HG02588 (cell line): ENCODE data around the gene TMEM74B.
"Not testable (repeated sequence)": the region's sequence is repeated elsewhere in the genome, so short reads cannot be mapped to it uniquely, and the experiment has no call there.

Source experiments
- ATAC-seq: cut with Tn5 transposase; IDR thresholded peaks from one replicate; pipeline ENCODE4 v1.9.1; 2021; ENCODE audit warnings: mild to moderate bottlenecking, moderate library complexity; ENCODE audit not compliant: unreplicated experiment

The TMEM74B gene

DNA sequence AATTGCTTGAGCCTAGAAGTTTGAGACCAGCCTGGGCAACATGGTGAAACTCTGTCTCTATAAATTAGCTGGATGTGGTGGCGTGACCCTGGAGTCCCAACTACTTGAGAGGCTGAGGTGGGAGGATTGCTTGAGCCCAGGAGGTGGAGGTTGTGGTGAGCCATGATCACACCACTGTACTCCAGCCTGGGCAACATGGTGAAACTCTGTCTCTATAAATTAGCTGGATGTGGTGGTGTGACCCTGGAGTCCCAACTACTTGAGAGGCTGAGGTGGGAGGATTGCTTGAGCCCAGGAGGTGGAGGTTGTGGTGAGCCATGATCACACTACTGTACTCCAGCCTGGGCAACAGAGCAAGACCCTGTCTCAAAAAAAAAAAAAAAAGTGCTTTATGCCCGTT is 35.0 kb downstream of the TMEM74B start:
- ATAC-seq, result not testable (repeated sequence)

DNA sequence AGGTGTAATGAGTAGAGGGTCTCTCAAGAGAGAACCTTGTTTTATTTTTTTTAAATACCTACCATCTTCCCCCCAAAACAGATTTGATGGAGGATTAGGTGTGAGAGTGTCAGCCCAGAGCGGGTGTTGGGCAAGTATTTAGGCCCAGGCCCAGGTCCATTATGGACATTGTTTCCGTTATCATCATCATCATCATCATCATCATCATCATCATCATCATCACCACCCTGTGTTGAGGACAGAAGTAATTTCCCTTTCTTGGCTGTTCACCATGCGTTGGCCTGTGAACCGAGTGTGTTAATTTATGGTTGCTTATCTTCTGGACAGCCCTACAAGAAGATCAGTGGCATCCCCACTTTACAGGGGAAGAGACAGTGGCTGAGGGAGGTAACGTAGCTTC is 37.8 kb downstream of the TMEM74B start:
- no peak for ATAC-seq

DNA sequence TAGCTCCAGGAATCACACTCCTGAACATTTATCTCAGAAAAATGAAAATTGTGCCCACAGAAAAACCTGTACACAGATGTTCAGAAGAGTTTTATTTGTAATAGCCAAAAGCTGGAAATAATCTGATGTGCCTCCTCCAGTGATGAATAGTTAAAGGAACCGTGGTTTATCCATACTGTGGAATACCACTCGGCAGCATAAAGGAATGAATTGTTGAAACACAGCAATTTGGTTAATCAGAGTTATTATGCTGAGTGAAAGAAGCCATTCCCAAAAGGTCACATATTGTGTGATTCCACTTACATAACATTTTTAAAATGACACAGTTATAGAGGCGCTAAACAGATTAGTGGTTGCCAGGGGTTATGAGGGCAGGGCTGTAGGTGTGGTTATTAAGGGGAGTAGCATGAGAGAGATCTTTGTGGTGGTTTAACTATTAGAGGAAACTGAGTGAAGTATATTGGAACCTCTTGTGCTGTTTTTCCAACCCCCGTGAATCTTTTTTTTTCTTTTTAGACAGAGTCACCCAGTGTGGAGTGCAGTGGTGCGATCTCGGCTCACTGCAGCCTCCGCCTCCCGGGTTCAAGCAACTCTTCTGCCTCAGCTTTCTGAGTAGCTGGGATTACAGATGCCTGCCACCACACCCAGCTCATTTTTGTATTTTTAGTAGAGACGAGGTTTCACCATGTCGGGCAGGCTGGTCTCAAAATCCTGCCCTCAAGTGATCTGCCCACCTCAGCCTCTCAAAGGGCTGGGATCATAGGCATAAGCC is 40.2 kb downstream of the TMEM74B start:
- ATAC-seq, result no peak

DNA sequence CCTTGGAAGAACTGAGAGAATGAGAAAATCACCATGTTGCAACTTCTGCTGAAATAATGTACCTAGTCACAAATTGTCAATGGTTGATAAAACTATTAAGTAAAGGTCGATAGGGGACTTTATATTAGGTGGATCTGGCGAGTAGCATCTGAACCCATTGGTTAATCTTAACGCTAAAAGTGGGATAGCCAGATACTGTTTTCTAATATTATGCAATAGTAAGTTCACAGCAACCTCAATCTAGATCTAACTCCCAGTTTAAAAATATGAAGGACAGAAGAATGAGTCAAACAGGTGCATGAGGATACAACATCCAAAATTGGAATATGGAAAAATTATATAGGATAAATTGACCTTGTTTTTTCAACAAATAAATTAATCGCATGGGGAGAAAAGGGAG is 47.5 kb downstream of the TMEM74B start:
- ATAC-seq, result no peak

DNA sequence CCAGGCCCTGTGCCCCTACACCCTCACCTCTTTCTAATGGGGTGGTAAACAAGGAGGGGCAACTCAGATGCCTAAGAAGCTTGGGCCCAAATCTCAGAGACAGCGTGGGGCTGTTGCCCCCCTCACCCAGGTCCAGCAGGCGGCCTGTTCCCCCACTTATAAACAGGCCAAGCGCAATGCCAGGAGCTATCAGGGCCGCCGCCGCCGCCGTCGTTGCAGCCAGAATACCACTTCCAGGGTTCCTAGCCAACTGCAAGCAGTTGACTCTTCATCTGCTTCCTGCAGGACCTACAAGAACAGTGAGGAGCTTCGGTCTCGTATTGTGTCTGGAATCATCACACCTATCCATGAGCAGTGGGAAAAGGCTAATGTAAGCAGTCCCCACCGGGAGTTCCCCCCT is 49.9 kb downstream of the TMEM74B start:
- ATAC-seq, result no peak

DNA sequence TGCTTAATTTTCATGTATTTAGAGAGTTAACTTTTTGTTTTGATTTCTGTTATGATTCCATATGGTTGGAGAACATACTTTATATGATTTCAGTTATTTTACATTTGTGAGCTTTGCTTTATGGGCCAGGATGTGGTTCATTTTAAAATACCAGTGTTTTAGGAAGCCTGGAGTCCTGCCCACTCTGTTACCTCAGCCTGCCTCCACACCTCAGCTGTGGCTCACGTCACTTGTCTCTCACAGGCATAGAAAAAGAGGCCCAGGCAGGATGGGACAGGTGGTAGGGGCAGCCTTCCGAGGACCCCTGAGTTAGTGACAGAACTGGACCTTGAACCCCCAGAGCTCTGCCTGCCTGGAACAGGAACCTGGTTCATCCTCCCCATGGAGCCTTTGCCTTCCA is 50.4 kb downstream of the TMEM74B start:
- ATAC-seq, result no peak

DNA sequence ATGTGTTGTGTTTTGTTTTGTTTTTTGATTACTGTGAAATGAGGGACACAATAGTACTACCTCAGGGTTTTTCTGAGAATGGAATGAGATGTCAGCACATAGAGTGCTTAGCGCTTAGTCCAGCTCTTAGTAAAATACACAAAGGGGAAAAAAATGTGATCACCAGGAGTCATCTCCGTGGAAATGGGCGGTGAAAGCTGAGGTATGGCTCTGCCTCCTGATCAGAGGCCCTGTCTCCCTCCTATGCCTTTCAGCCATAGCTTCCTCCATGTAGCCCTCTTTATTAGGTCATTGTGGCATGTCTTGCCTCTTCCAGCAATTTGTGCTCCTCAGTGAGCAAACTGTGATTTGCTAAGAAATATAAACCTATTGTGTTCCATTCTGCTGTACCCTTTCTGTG is 53.4 kb downstream of the TMEM74B start:
- no peak for ATAC-seq

DNA sequence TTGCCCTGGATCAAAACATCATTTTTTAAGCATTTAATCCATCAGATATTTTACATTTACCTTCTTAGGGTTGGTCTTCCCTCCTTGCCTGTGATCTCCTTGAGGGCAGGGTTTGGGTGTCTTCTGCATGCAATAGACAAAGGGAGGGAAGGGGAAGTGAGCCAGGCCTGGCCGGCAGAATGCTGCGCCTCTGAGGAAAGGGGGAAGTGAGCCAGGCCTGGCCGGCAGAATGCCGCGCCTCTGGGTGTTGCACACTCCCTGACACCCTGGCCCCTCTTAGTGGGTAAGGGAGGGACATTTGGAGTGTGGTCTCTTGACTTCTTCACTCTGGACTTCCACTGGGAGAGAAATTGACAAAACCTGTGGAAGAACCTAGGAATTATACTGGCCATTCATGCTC is 53.9 kb downstream of the TMEM74B start:
- ATAC-seq, result no peak
